GM21786 (cell line): ENCODE results near the gene TENM4.

ENCODE experiments used
- ATAC-seq: cut with Tn5 transposase; IDR thresholded peaks from one replicate; pipeline ENCODE4 v1.9.1; 2021; ENCODE audit not compliant: unreplicated experiment

TENM4 gene

DNA sequence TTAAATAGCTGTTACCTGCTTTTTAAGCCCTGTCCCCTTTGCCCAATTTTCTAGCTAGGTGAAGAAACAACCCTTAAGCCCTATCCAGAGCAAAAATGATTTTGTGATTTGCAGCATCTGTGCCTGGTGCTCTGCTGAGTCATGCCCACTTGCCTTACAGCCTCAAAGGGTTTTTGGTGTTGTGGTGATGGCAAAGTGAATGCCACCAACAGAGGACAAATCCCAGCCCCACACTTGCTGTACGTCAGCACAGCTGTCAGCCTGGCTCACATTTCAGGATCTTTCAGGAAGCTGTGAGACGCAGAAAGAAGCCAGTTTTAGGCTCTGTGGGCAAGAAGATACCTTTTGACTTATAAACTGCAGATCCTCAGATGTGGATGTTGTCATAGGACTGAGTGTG, 401.7 kb downstream of the TENM4 start:
- ATAC-seq, result no peak

DNA sequence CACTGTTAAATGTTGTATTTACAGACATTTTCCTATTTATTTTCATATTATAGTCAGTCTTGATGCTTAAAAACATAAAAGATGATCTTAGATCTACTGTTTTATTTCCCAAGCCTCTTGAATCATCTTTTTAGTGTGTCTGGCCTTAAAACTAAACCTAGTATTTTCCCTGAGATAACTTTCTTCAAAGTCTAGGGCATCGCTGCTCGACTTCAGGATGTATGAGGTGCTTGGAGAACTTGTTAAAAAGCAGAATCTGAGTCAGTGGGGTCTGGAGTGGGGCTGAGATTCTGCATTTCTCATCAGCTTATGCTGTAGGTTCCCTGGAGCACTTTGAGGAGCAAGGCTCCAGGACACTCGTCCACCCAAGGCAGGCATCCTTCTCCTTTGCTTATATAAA, 404.9 kb downstream of the TENM4 start:
- ATAC-seq, result no peak

DNA sequence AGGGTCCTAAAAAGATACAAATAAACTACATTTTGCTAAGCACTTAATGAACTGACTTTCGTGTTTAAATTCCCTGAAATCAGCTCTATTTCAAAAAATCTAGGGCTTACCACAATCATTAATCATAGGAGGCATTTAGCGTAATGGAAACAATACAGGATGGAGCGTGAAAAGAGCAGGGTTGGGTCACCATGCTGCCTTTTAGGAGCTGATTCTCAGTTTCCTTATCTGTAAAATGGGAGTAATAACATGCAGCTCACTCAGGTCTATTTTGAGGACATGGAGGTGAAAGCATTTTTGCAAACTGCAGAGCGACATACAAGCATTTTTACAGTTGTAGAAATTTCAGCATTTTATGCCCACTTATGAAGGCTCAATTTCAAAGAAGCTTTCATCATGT, 407.0 kb downstream of the TENM4 start:
- ATAC-seq, result no peak

GRCh38 chr11:79030448-79030847, 410.4 kb downstream of the TENM4 start:
- no peak for ATAC-seq

- no peak for ATAC-seq
Measured at GRCh38 chr11:79028225-79028624, 412.6 kb downstream of the TENM4 start.

DNA sequence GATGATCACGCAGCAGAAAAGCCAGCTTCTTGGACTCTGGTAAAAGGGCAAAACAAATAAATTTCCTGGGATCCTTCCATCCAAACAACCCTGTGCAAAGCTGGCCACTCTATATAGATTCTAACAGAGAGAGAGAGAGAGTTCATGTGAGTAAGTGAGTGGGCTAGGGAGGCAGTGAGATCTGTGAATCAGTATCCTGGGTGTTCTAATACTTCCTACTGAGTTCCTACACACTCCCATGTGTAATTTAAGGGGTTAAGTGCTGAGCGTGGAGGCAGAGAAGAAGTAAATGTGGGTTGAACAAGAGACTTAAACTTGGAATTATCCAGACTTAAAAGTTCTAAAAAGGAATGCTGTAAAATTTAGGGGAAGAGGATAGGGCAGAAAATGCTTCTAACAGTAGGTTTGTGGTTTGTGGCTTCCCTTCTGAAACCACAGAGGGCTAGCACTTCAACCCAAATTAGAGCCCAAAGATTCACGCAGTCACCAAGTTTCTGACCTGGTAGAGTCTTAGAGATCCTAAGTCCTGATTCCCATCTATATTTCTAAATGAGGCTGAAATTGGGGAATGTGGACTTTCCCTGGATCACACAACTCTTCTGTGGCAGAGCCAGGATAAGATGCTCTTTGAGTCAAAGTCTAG, 413.9 kb downstream of the TENM4 start:
- ATAC-seq, result no peak

DNA sequence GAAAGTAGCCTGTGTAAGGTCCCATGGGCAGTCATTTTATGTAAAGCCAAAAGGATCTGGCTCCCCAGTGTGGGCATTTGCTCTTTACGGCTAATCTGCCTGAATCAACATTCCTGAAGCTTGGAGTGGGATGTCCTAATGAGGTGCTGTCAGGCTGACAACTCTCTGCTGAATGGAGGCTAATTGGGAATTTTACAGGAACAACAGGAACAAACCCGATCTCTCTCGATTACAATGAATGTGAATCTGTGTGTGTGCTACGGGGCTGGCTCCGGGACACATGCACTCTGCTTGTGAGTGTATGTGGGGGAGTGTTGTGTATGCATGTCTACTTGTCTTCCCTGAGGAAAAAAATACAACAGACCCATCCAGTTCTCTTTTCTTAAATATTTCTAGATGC, 415.2 kb downstream of the TENM4 start:
- ATAC-seq, result no peak

DNA sequence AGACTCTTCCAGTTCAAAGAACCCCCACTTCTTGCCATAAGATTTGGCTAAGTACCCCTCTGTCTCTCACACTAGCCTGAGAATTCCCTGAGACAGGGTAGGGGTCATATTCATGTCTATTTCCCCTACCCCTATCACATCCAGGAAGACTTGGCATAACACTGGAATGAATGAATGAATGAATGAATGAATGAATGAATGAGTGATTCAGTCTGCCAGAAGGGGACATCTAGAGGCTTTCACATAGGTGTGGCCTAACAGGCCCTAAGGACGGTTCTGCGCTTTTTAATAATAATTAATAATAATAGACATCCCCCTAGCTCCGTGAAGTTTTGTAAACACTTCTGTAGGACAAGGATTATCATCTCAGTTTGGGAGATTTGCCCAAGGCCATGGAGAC, 415.7 kb downstream of the TENM4 start:
- ATAC-seq, result no peak

DNA sequence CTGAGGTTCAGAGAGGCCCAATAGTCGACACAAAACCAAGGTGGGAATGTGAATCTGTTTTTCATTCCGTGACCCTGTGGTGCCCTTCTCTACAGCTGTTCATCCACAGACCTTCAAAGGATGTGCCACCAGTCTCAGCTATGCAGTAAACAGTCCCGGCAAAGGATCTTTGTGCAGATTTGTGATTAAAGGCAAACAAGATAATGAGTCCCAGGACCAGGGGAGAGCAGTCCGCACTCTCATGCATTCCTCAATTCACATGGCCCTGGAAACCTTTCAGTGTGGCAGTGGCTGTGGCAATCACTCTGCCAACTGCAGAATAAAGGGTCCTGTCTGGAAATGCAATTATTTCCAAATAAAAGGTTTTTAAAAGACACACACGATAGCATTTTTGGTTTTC, 418.6 kb downstream of the TENM4 start:
- ATAC-seq, result no peak

DNA sequence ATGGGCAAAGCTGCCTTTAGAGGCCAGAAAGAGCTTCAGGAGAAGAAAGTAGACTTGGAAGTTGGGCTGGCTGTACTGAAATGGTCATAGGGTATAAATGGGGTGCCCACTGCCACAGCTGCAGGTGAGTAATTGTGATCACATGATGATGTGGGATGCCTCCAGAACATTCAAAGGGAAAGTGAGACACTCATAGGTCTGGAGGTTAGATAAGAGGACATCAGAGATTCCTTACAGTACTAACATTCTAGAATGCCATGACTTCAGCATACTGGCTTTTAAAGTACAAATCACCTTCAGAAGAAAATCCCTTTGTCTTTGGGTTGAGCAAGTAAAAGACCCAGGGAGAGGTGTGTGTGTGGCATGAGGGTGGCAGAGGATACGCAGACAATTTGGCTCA, 419.2 kb downstream of the TENM4 start:
- ATAC-seq, result no peak

DNA sequence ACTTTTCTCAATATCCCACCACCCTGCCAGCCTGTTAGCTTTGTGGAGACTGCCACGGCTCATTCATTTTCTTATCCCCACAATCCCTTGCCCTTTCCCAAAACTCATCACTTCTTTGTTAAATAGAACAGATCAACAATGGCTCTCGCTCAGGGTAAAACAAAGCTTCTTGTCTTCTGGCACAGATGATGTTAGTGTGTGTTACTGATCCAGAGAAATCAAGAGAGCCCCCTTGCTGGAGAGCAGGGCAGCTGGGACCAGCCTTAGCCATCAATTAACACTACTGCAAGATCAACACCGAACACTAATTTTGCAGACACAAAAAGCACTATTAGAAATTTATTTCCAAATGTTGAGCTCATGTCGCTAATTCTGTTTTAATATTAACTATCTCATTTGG, 420.9 kb downstream of the TENM4 start:
- ATAC-seq, result no peak

DNA sequence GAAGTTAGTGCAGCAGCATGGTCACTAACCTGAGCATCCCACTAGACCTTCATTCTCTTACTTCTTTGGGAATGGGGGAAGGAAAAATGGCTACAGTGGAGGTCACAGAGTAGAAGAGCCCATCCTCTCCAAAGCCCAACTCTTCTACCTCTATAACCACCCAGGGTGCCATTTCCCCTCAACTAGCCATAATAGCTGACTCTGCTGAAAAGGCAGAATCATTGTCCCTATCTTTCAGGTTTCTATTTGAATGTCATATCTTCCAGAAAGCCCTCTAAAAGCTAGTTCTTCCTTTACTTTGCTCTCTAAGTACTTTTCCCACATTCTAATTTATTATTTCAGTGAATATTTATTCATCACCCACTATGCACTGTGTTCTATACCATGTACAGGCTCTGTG, 421.6 kb downstream of the TENM4 start:
- ATAC-seq, result no peak

GRCh38 chr11:79018371-79018849, 422.4 kb downstream of the TENM4 start:
- no peak for ATAC-seq

DNA sequence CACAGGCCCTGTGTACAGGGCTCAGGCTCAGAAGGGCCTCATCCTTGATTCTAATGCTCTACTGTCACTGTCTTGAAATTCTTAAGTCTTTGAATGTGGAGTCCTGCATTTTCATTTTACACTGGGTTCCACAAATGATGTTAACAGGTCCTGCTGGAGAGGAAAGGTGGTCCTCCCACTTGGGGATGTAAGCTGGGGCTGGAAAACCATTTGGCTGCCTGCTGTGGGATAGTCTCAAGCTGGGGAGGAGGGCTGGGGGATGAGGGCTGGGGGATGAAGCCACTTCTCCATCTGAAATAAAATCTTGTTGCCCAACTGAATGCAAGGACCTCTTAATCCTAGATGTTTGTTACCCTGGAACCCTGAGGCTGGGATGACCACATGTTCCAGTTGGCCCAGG, 423.0 kb downstream of the TENM4 start:
- no peak for ATAC-seq

DNA sequence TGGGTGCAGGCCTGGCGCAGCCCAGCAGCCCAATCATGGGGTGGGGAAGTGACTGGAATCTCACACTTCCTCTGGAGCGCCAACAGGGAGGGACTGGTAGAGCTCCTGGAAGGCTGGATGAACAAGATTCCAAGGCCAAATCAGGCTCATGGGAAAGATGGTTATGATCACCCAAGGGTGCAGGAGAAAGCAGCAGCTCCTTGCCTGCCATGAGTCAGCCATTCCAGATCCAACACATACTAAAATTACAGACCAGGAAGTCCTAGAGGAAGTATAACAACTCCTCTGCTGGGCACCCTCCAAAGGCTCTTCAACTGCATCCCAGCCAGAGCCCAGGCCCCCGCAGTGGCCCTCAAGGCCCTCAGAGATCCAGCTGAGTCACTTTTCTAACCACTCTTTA, 427.3 kb downstream of the TENM4 start:
- ATAC-seq, result no peak

- no peak for ATAC-seq
Measured at GRCh38 chr11:79011357-79011756, 429.5 kb downstream of the TENM4 start.

GRCh38 chr11:79007771-79008402, 432.9 kb downstream of the TENM4 start:
- ATAC-seq, result no peak

DNA sequence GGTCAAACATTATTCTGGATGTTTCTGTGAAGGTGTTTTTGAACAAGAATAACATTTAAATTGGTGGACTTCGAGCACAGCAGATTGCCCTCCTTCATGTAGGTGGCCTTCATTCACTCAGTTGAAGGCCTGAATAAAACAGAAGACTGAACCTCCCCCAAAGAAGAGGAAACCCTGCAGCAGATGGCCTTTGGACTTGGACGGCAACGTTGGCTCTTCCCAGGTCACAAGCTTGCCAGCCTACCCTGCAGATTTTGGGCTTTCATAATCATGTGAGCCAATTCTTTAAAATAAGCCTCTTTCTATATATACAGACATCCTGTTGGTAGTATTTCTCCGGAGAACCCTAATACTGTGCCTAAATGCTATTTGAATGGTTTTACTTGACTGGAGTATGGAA, 434.0 kb downstream of the TENM4 start:
- no peak for ATAC-seq

- no peak for ATAC-seq
Measured at GRCh38 chr11:78996007-78996406, 444.8 kb downstream of the TENM4 start.

- no peak for ATAC-seq
Measured at GRCh38 chr11:78995171-78995570, 445.7 kb downstream of the TENM4 start.

DNA sequence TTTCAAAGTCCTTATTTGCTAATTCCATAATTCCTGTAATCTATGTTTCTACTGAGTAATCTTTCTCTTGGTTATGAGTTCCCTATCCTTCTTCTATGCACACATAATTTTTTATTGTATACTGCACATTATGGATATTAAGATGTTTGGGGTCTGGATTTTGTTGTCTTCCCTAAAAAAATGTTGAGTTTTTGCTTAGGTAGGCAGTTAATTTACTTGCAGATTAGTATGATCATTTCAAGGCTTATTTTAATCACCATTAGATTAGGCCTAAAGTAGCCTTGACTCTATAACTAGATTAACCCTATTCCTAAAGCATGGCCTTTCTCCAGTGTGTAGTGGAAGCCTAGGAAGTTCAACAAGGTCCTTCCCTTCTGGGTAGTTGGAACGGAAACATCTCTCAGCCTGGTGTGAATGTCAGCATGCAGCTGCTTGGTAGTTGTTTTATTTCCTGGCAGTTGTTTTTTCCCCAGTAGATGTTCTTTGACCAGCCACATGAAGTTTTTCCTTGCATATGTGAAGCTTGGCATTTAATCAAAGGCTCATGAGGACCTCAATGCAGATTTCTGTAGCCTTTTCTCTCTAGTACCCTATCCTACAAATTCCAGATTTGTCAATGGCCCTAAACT, 446.9 kb downstream of the TENM4 start:
- ATAC-seq, result no peak

GRCh38 chr11:78991681-78992080, 449.1 kb downstream of the TENM4 start:
- ATAC-seq, result no peak

GRCh38 chr11:78990261-78990660, 450.6 kb downstream of the TENM4 start:
- ATAC-seq, result no peak
